Panc1 (cell line): Measurements from ENCODE around the gene OR4C6. TPM values are rescaled to one million over a fixed set of nuclear protein-coding genes. Genes with fewer than 3 reads are reported as not detected.

ENCODE experiments used
- ATAC-seq: fragments of 200-7000 bp; cut with Tn5 transposase; 2 replicates; pipeline ENCODE4 v1.9.1; 2020; ENCODE audit warnings: mild to moderate bottlenecking, moderate library complexity
- BruUV-seq: library from RNA; stranded (reverse); fragments of 400-500 nt; replicated peaks from 2 replicates; lab custom pipeline; 2021; lab: Mats Ljungman, UMichigan
- CTCF ChIA-PET: fragments of 300-600 bp; sonication (Branson Sonifier 250); formaldehyde crosslinking; loops from one replicate; lab custom pipeline; 2022; ENCODE audit warnings: antibody characterized with exemption; lab: Charles Lee
- POLR2A ChIA-PET: fragments of 300-600 bp; sonication (Branson Sonifier 250); formaldehyde crosslinking; loops from one replicate; lab custom pipeline; 2022; ENCODE audit warnings: antibody characterized with exemption; lab: Charles Lee
- DNase-seq: peaks from one replicate; pipeline ENCODE4 v3.0.0-alpha.2; 2010; ENCODE audit warnings: low read depth, low spot score
- H3K27ac ChIP-seq: 2 replicates; pipeline ENCODE4 v1.5.1; 2011; ENCODE audit warnings: mild to moderate bottlenecking, low read length, inconsistent platforms
- H3K27me3 ChIP-seq: fragments of 200-500 bp; sonication (Bioruptor generic); 2 replicates; pipeline ENCODE4 v1.6.0; 2014; ENCODE audit warnings: low read length, inconsistent platforms; ENCODE audit not compliant: control insufficient read depth, insufficient read depth
- H3K36me3 ChIP-seq: fragments of 200-500 bp; sonication (Bioruptor generic); 2 replicates; pipeline ENCODE4 v1.5.1; 2014; ENCODE audit warnings: inconsistent platforms, mild to moderate bottlenecking, low read length, moderate library complexity; ENCODE audit not compliant: control insufficient read depth, insufficient read depth
- H3K4me1 ChIP-seq: 2 replicates; pipeline ENCODE4 v1.5.1; 2011; ENCODE audit warnings: inconsistent platforms, mild to moderate bottlenecking, low read length, moderate library complexity; ENCODE audit not compliant: control insufficient read depth, insufficient read depth
- H3K4me3 ChIP-seq, 2 experiments: 2 replicates each; pipeline ENCODE4 v1.5.1; 2011 to 2012; ENCODE audit warnings: low read depth in 2 of 2, low read length in 2 of 2, mild to moderate bottlenecking in 2 of 2, inconsistent platforms in 1 of 2, moderate library complexity in 1 of 2
- H3K9me3 ChIP-seq: fragments of 200-500 bp; sonication (Bioruptor generic); 2 replicates; pipeline ENCODE4 v1.5.1; 2014; ENCODE audit warnings: low read depth, mild to moderate bottlenecking, inconsistent platforms, low read length, moderate library complexity; ENCODE audit not compliant: control insufficient read depth, insufficient read depth
- CTCF ChIP-seq: fragments of 450-650 bp; IDR thresholded peaks from 2 replicates; pipeline ENCODE4 v1.5.1; 2017; ENCODE audit warnings: mild to moderate bottlenecking
- POLR2AphosphoS5 ChIP-seq: IDR thresholded peaks from 2 replicates; pipeline ENCODE4 v1.6.1; 2012; ENCODE audit warnings: mild to moderate bottlenecking, low read depth, low read length, moderate library complexity
- REST ChIP-seq, 2 experiments: IDR thresholded peaks; 2 replicates each; pipeline ENCODE4 v1.6.1; 2011 to 2012; ENCODE audit warnings: low read depth in 2 of 2, control low read depth in 1 of 2, low read length in 1 of 2, mild to moderate bottlenecking in 1 of 2, moderate library complexity in 1 of 2; ENCODE audit not compliant: insufficient read depth in 1 of 2
- SIN3A ChIP-seq: IDR thresholded peaks from 2 replicates; pipeline ENCODE4 v1.6.1; 2012; ENCODE audit warnings: low read depth, mild to moderate bottlenecking, low read length, moderate library complexity, borderline replicate concordance; ENCODE audit not compliant: insufficient read depth
- TCF7L2 ChIP-seq: IDR thresholded peaks from 2 replicates; pipeline ENCODE4 v1.6.1; 2011; ENCODE audit warnings: mild to moderate bottlenecking, low read depth, low read length, inconsistent platforms
- in situ Hi-C: cut with HindIII; loops from 2 replicates; pipeline ENCODE4 v1.10.0; 2016; ENCODE audit warnings: low sequenced_read_pairs, low pct_unique_long_range_greater_than_20kb
- intact Hi-C: fragments of 100-400 bp; cut with micrococcal nuclease; formaldehyde crosslinking; loops from one replicate; pipeline ENCODE4 v1.10.0; 2022; ENCODE audit not compliant: unreplicated experiment
- total RNA-seq: library from RNA; stranded (reverse); gene quantifications from one replicate; pipeline ENCODE4 v1.2.1, GENCODE V29; 2021; ENCODE audit not compliant: unreplicated experiment

The OR4C6 gene
- total RNA-seq, 1 experiment from 2014 or later, result not detected

- Histone ChIP-seq H3K4me1 (no peaks in the 10 kb centered on the region), H3K36me3 (no peaks in the 10 kb centered on the region), H3K27me3 (no peaks in the 10 kb centered on the region), H3K9me3 (no peaks in the 10 kb centered on the region), H3K27ac (no peak within 1 kb of the TSS), H3K4me3 (no peak within 1 kb of the TSS)
- no TSS peak for BruUV-seq
- intact Hi-C loops (no loop called here), in situ Hi-C loops (no loop called here)
- POLR2A ChIA-PET, result no interaction called here
- no peak for TF ChIP-seq REST (IDR thresholded peaks at IDR 0.05; ENCODE audit: insufficient read depth in 1 of 2, low read depth in 2 of 2, low read length in 1 of 2)
- no peak for TF ChIP-seq CTCF
- no peak for TF ChIP-seq SIN3A
- TF ChIP-seq TCF7L2, result no peak
- no peak for TF ChIP-seq POLR2AphosphoS5
- DNase-seq (no peak), ATAC-seq (no peak)
- CTCF ChIA-PET, result no interaction called here
These were observed 14.0 kb upstream of the OR4C6 start, which contains the start of gene OR4S2 for GRCh38 chr11:55648027-55648426. OR4S2 (plus strand) TSS chr11:55648327; CDS start chr11:55650904, 2,577 bp downstream.

- ATAC-seq (no peak), DNase-seq (no peak)
- Histone ChIP-seq H3K9me3 (no peaks in the 10 kb centered on the region), H3K36me3 (no peaks in the 10 kb centered on the region), H3K4me3 (no peak overlapping the region), H3K27ac (no peak overlapping the region), H3K27me3 (no peaks in the 10 kb centered on the region), H3K4me1 (no peaks in the 10 kb centered on the region)
- intact Hi-C loops (no loop called here), in situ Hi-C loops (no loop called here)
- no TSS peak for BruUV-seq
- CTCF ChIA-PET, result no interaction called here
- no peak for TF ChIP-seq TCF7L2
- POLR2A ChIA-PET, result no interaction called here
These were observed 9.4 kb upstream of the OR4C6 start for GRCh38 chr11:55652560-55652959.

- Histone ChIP-seq H3K27me3 (no peaks in the 10 kb centered on the region), H3K27ac (no peak overlapping the region), H3K9me3 (no peaks in the 10 kb centered on the region), H3K4me1 (no peaks in the 10 kb centered on the region), H3K4me3 (no peak overlapping the region), H3K36me3 (no peaks in the 10 kb centered on the region)
- TF ChIP-seq REST (IDR thresholded peaks at IDR 0.05; ENCODE audit: insufficient read depth in 1 of 2, low read depth in 2 of 2, low read length in 1 of 2), result no peak
- no peak for TF ChIP-seq POLR2AphosphoS5
- TF ChIP-seq CTCF, result no peak
- TF ChIP-seq TCF7L2, result no peak
- no peak for TF ChIP-seq SIN3A
- ATAC-seq (no peak), DNase-seq (no peak)
- BruUV-seq, result no TSS peak
- ChIA-PET CTCF (no interaction called here), POLR2A (no interaction called here)
- intact Hi-C loops, result no loop called here
- in situ Hi-C loops, result no loop called here
These were observed 6.9 kb upstream of the OR4C6 start for GRCh38 chr11:55655096-55655495.
